Posterior vena cava (tissue), 2 donors: ENCODE data around the gene PPP1R16B. TPM values are rescaled to one million over a fixed set of nuclear protein-coding genes. Genes with fewer than 3 reads are reported as not detected.
A peak's percentile ranks its signal among the peaks of the same experiment; 100 is the strongest.
"Not testable (repeated sequence)": the region's sequence is repeated elsewhere in the genome, so short reads cannot be mapped to it uniquely, and the experiment has no call there.

Source experiments
- DNase-seq: peaks from one replicate; pipeline ENCODE4 v3.0.0-alpha.2; 2020; ENCODE audit warnings: low spot score
- intact Hi-C, 2 donors: fragments of 100-400 bp; cut with DNase I; formaldehyde crosslinking; loops; one replicate each; pipeline versions ENCODE4 v1.14.1 to v1.14.2; 2022 to 2023
- total RNA-seq, 2 donors: library from RNA; stranded (reverse); fragmentation: NEBNext Ultra II Directional; extraction: Animal tissue kit (Norgen Biotek cat#: 25700); gene quantifications; one replicate each; pipeline ENCODE4 v1.2.1, GENCODE V29; 2021
- donor health status: DM: yes; HTN: yes; CAD: no.
- donor health status: DM: yes; HTN: yes; CAD: no.

The PPP1R16B gene
- total RNA-seq, 2 donors from 2014 or later = 8.5 to 11.7 TPM

DNA sequence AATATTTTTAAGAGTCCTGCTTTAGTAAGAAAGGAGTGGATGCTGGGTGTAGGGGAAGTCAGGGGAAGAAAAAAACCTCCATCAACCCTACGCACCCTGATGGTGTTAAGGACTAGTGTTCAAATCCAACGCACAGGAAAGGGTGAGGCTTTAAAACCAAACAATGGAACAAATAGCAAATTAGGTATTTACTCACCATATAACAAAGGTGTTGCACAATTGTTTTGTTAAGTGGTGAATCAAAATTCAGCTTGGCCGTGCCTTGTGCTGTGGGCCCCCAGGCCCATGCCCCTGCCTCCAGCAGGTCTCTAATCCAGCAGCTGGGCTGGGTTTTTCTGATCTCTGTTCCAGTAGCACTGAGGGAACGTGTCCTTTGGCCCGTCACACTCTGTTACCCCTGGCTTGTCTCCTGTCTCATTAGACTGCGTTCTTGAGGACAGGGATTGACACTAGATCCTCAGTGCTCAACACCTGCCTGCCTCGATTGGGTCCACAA lies 132.5 kb downstream of the PPP1R16B start:
- DNase-seq = no peak
- intact Hi-C loops = no loop called here

DNA sequence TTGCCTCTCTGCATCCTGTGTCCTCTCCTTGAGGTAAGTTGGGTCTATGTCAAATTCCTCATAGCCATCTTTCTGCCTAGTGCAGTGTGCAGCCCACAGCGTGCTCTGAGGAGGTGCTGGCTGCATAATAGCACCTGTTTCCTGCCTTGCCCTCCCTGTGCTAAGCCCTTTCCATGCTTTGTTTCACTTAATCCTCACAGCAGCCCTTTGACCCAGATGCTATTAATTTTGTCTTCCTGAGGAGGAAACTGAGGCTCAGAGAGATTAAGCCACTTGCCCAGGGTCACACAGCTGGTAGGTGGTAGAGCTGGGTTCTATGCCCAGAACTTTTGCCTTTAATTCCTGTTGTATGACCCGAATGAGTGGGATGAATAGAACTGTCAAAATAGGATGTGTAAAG lies 134.2 kb downstream of the PPP1R16B start:
- intact Hi-C loops = no loop called here
- no peak for DNase-seq

DNA sequence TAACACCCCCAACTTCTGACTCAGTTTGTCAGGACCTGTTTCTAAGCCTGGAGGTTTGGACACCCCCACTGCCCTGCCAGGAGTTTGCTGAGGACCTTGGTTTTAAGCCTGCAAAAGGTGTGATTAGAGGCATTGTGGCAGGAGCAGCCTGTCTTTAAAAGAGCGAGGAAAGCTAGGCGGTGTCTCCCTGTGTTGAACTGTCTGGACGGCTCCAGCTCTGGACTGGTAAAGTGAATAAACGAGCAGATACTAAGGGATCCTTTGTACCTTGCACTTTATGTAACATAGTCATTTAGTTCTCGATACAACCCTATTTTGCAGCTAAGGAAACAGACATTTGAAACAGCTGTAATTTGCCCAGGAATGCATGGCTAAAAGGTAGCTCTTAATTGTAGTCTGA lies 135.1 kb downstream of the PPP1R16B start:
- intact Hi-C loops = no loop called here
- DNase-seq = no peak

DNA sequence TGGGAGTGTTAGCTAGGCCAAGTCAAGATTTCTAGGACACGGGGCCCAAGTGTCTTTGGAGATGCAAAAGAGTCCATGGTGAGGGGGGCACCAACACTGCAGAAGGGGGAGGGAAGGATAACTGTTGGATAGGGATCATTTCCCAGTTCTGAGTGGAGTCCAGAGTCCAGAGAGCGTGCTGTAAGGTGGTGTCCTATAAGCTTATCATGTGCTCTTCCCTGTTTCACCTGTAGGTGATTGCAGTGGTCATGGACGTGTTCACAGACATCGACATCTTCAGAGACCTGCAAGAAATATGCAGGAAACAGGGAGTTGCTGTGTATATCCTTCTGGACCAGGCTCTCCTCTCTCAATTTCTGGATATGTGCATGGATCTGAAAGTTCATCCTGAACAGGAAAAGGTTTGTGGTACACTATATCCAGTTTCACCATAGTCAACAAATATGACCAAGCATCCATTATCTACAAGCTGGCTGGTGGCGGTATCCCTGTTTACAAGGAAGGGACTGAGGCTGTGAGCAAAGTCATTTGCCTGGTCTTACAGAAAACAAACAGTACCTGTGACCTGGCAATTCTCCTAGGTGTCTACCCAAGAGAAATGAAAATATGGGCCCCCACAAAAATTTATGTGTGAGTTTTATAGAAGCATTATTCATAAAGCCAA lies 136.4 kb downstream of the PPP1R16B start:
- intact Hi-C loops = no loop called here
- DNase-seq = no peak

DNA sequence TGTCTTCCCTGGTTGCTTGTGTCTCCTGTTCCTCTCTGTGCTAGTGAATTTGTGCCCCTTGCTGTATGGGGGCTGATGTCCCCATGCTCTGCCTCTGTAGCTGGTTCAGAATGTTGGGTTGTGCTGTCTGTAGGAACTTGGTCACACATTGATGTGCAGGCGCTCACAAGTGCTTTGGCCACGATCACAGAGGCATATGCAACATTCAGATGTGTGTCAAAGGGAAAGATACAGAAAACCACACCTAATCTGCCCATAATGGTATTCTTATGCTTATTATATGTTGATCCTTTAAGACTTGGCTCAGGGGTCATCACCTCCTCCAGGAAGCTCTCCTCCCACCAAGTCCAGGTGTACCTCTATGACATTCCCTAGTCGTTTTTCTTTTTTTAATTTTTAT lies 139.5 kb downstream of the PPP1R16B start:
- intact Hi-C loops = no loop called here

DNA sequence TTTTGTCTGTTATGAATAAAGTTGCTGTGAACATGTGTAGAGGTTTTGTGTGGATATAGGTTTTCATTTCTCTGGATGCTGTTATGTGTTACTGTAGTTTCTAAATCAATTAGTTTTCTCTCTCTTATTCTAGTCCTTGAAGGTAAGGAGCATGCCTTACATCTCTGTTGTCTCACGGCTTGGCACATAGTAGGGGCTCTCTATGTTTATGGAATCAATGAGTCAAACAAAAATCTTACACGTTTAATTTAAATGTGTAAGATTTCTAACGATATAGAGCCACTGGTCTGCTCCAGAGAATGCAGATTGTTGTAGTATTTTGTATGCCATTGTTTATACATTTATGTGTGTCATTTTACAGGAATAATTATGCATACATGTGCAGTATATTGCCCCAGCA lies 141.3 kb downstream of the PPP1R16B start:
- DNase-seq = no peak
- intact Hi-C loops = no loop called here

More for the DNA sequence above, 139.5 kb downstream of the PPP1R16B start:
- no peak for DNase-seq

DNA sequence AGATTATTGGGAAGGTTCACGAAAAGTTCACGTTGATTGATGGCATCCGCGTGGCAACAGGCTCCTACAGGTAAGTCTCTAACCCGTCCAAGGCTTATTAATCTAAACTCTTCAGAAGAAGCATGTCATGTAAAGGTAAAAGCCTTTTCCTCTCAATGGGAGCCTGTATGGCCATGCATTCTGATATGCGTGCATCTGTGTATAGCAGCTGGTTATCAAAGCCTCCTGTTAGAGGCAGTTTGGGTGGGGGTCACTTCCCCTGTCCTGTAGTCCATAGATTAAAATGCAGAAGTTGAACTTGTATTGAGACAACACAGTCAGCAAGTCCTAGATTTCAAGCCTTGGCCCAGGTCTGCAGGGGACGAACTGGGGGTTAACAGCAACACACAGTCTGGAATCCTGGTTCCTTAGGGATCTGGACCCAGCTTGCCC lies 142.4 kb downstream of the PPP1R16B start:
- DNase-seq = no peak

DNA sequence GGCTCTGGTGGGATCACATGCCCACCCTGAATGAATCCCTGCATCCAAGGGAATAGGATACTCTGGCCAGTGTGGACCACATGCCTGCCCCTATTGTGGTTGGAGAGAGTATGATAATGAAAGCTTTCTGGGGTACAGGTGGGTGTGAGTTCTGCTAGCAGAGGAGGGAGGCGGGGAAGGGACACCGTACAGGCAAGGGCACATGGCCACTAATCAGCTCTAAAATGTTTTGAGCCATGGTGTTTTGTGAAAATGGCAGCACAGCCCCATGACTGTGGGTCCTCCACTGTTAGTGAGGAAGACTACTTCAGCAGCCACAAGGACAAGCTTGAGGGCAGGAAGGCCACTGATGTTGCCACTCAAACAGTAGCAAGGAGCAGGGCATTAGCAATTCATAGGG lies 144.8 kb downstream of the PPP1R16B start:
- intact Hi-C loops = no loop called here
- no peak for DNase-seq

More for the DNA sequence above, 142.4 kb downstream of the PPP1R16B start:
- intact Hi-C loops = no loop called here

DNA sequence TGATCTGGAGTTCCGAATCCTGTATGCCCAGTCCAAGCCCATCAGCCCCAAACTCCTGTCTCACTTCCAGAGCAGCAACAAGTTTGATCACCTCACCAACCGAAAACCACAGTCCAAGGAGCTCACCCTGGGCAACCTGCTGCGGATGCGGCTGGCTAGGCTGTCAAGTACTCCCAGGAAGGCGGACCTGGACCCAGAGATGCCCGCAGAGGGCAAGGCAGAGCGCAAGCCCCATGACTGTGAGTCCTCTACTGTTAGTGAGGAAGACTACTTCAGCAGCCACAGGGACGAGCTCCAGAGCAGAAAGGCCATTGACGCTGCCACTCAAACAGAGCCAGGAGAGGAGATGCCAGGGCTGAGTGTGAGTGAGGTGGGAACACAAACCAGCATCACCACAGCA lies 146.1 kb downstream of the PPP1R16B start:
- no peak for DNase-seq

DNA sequence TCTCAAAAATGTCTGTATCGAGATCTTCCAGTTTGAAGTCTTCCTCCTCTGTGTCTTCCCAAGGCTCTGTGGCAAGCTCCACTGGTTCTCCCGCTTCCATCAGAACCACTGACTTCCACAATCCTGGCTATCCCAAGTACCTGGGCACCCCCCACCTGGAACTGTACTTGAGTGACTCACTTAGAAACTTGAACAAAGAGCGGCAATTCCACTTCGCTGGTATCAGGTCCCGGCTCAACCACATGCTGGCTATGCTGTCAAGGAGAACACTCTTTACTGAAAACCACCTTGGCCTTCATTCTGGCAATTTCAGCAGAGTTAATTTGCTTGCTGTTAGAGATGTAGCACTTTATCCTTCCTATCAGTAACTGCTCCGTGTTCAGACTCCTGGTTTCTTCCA lies 146.7 kb downstream of the PPP1R16B start:
- intact Hi-C loops = no loop called here
- DNase-seq = no peak

More for the DNA sequence above, 146.1 kb downstream of the PPP1R16B start:
- intact Hi-C loops = no loop called here

DNA sequence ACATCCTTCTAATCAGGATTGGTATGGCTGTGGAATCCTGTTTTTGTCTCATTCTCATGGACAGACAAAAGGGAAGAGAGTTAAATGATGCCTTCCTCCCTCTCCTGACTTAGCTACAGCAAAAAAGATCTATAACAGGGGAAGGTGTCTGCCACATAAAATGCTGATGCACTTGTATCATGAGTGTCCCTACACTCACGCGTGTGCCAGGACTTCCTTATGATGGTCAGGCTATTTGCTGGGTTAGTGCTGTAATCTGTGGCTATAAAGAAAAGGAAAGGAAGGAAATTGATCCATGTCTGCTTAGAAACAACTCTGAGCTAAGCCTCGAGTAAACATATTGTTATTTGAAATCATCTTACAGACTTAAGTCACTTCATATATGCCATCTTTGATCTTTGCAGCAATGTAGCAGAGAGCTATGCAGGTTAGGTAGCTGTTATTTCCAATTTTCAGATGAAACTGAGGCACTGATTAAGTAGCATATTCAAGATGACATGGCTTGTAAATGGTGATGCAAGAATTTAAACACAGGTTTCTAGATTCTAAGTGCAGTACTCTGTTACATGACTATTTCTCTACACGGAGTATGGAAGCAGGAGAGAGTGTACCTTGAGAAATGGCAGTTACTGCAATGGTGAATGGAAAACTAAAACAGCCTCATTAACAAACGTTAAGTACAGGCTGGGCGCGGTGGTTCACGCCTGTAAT lies 148.3 kb downstream of the PPP1R16B start:
- intact Hi-C loops = no loop called here
- DNase-seq = no peak

DNA sequence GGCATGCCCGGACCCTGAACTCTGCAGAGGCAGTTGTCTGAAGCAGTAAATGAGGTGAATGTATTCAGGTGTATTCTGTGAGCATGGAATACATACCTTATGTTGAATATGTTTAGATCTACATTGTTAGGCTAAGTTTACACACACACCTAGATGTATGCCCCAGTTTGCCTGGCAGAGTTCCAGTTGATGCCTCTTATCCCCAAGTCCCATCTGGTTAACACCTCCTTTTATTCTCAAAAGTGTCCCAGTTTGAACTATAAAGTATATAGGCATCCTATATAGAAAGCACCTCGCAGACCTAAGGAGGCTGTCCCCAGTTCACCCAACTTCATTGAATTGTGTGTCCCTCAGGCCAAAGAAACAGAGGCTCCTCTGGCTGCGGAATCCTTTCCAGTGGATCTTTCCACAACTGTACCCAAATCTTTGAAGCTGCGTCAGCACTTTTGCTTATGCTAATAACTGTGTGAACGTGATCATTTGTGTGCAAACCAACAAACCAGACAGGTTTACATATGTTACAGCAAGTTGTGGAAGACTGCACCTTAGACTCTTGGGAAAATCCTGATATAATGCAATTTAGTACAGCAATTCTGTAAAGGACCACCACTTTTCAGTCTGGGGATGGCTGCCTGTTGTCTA lies 151.9 kb downstream of the PPP1R16B start:
- DNase-seq = no peak
- intact Hi-C loops = no loop called here

DNA sequence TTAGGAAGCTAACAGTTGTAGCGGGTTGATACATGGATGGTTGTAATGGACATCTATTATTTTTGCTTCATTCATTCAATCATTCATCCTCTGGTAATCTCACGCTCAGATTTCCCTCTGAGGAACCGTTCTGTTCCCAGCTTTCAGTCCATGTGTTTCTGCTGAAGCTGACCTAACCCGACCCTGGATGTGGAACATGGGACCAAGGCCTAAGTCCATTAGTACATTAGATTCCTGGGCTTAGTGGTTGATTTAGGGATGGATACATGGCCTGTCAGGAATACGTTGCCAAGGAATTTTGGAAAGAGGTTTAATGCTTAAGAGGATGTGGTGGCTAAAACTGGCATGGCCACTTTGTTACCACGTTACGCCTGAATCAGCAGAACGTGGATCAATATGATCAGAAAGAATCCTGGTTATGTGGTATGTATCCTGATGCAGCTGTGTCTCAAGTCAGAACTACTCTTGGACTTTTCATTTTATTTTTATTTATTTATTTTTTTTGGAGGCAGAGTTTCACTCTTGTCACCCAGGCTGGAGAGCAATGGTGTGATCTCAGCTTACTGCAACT lies 152.5 kb downstream of the PPP1R16B start:
- intact Hi-C loops = no loop called here
- DNase-seq = no peak

DNA sequence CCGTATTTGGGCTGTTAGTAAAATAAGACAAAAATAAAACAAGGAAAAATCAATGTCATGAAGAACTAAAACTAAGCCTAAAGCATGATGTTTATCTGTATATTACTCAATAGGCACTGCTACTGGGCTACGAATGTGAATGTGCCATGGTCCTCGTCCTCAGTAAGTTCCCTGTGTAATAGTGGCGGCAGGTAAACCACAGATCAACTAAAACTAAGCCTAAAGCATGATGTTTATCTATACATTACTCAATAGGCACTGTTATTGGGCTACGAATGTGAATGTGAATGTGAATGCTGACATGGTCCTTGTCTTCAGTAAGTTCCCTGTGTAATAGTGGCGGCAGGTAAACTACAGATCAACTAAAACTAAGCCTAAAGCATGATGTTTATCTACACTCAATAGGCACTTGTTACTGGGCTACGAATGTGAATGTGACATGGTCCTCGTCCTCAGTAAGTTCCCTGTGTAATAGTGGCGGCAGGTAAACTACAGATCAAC lies 154.7 kb downstream of the PPP1R16B start:
- not testable (repeated sequence) for DNase-seq
- intact Hi-C loops = loop anchor here in 1 of 2 donors (5.0 kb wide), 1 partner anchor 33 kb away; the partner anchor contains the start of gene FAM83D

DNA sequence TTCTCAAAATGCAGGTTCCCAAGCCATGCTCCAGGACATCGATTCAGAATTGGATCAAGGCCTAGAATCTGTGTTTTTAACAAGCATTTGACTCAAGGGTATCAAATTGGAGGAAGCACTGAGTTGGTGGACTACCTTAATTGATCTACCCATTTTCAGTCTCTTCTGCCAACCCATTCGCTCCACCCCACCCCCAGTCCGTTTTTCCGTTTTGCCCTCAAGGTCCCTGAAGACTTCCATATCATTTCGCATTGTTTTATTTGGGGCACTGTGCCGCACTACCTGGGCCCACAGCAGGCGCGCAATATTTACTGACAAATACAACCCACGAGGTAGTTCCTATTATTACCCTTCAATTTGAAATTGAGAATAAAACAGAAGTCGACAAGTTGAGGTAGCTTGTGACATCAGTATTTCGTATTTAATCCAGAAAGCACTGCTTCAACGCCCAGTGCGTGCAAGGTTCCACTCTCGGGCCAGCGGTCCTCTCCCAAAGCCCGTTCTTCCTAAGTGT lies 156.1 kb downstream of the PPP1R16B start:
- DNase-seq = no peak
- intact Hi-C loops = loop anchor here in 1 of 2 donors (5.0 kb wide), 1 partner anchor 34 kb away; the partner anchor contains the start of gene FAM83D

DNA sequence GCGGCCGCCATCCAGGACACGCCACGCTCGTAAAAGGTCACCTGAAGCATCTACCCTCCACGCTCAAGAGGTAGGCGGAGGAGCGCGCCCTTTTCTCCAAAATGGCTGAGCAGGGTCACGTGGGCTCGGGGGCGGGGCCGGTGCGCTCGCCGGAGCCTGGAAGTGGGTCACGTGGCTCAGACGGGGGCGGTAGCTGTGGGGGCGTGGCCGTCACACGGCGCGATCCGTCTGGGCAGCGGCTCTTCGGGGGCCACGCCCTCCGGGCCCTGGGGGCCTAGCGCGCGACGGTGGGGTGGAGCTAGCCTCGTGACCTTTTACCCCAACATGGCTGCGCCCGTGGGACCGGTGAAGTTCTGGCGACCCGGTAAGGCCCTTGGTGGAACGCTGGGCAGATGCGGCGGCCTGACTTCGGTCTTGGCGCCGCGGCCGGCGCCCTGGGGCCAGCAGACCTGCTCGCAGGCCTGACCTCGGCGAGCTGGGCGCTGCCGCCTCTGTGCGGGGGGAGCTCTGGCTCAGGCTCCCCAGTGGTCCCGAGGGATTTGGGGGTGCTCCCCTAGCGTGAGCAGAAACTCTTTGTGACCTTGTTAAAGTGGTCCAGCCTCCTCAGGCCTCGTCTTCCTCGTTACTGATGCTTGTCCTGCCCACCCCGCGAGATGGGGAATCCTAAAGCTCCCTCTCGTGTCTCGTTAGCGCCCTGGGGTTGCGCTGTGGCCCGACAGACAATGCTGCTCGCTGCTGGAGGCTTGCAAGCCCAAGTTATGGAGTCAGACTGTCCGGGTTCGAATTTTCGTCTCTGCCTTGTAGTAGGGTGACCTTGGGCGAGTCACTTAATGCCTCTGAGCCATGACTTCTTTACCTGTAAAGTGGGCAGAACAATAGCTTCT lies 156.8 kb downstream of the PPP1R16B start, which contains the start of gene DHX35:
Gene DHX35 (plus strand): TSS at position 301 of the 884 bp plus-strand sequence. CDS start 24 bp downstream, at position 325.
- peak; percentile 100 for DNase-seq
- intact Hi-C loops = loop anchor here in 1 of 2 donors (5.0 kb wide), 1 partner anchor 35 kb away; the partner anchor contains the start of gene FAM83D

DNA sequence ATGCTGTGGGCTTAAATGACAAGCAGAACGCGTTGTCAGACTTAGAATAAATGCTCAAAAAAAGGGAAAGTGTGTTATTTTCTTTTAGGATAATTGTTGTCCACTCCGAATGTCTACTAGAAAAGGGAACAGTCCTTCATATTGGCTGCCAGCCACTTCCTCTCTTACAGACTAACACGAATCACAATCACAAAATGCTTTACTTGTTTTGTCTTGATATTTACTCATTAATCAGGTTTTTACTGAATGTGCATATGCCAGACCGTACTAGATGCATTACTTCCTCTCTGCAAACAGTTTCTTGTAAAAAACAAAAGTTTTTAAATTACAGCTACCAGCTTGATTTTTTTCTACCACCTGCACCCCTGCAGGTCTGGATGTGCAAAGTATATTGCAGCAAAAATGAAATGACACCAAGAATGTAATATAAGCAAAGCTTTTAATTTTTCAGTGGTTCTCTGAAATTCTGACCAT lies 157.5 kb downstream of the PPP1R16B start:
- no peak for DNase-seq
- intact Hi-C loops = loop anchor here in 1 of 2 donors (5.0 kb wide), 1 partner anchor 36 kb away; the partner anchor contains the start of gene FAM83D

DNA sequence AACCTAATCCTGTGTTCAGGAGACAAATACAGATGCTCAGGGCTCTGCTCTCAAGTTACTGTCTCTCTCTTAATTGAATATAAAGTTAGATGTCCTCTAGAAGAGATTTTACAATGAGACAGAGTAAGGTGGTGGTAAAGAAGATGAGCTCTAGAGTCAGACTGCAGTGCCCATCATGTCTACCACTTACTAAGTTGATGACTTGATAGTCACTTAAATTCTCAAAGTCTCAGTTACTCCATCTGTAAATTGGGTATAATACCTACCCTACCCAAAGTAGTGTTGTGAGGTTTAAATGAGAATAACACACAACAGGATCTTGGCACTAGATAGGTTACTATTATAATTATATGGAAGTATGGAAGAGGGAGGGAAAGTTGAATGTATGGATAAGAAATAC lies 158.2 kb downstream of the PPP1R16B start:
- intact Hi-C loops = loop anchor here in 1 of 2 donors (5.0 kb wide), 1 partner anchor 36 kb away; the partner anchor contains the start of gene FAM83D

More for the DNA sequence above, 158.2 kb downstream of the PPP1R16B start:
- DNase-seq = no peak
